Measurements from ENCODE around the gene RBPJ.

The RBPJ gene

GRCh38 chr4:26459756-26460530 is 139.1 kb downstream of the RBPJ start:
- H3F3A ChIP-seq (ENCODE audit: low read depth), result no peaks in the 10 kb centered on the region

GRCh38 chr4:26462874-26463273 is 142.1 kb downstream of the RBPJ start:
- Histone ChIP-seq H4K20me1 (ENCODE audit: insufficient read depth, low read length, poor library complexity, severe bottlenecking) (no peaks in the 10 kb centered on the region), H3K4me2 (ENCODE audit: low read depth, low read length, poor library complexity, severe bottlenecking) (no peak overlapping the region), H3K4me1 (ENCODE audit: insufficient read depth, low read length, poor library complexity, severe bottlenecking) (peaks cover 7% of the 10 kb centered on the region), H3K9me3 (ENCODE audit: insufficient read depth, low read depth, low read length) (no peaks in the 10 kb centered on the region), H2AFZ (ENCODE audit: low read length) (no peak overlapping the region), H3K9ac (ENCODE audit: low read depth, low read length, poor library complexity, severe bottlenecking) (no peak overlapping the region), H3F3A (ENCODE audit: low read depth) (no peaks in the 10 kb centered on the region), H3K36me3 (ENCODE audit: insufficient read depth, low read length) (no peaks in the 10 kb centered on the region), H3K79me2 (ENCODE audit: insufficient read depth, low read length) (no peaks in the 10 kb centered on the region), H3K27me3 (ENCODE audit: insufficient read depth, low read length, poor library complexity, severe bottlenecking) (no peaks in the 10 kb centered on the region), H3K4me3 (ENCODE audit: low read length, poor library complexity, severe bottlenecking) (no peak overlapping the region), H3K9me2 (replicated peaks; ENCODE audit: low read depth, low read length) (no peaks in the 10 kb centered on the region)
- TF ChIP-seq CTCF (conservative IDR thresholded peaks at IDR 0.05; ENCODE audit: low read length), result no peak
- TF ChIP-seq EZH2phosphoT487 (IDR thresholded peaks at IDR 0.05; ENCODE audit: borderline replicate concordance), result no peak

More at GRCh38 chr4:26459756-26460530, 139.1 kb downstream of the RBPJ start:
- Histone ChIP-seq H3K36me3 (ENCODE audit: insufficient read depth, low read length) (no peaks in the 10 kb centered on the region), H3K9me2 (replicated peaks; ENCODE audit: low read depth, low read length) (no peaks in the 10 kb centered on the region), H3K9ac (ENCODE audit: low read depth, low read length, poor library complexity, severe bottlenecking) (no peak overlapping the region), H3K9me3 (ENCODE audit: insufficient read depth, low read depth, low read length) (no peaks in the 10 kb centered on the region), H2AFZ (ENCODE audit: low read length) (0 out of 2 replicates have a peak overlapping the region, but pooled peaks have one; percentile 1), H4K20me1 (ENCODE audit: insufficient read depth, low read length, poor library complexity, severe bottlenecking) (no peaks in the 10 kb centered on the region), H3K4me1 (ENCODE audit: insufficient read depth, low read length, poor library complexity, severe bottlenecking) (peaks cover 13% of the 10 kb centered on the region), H3K79me2 (ENCODE audit: insufficient read depth, low read length) (no peaks in the 10 kb centered on the region), H3K27me3 (ENCODE audit: insufficient read depth, low read length, poor library complexity, severe bottlenecking) (no peaks in the 10 kb centered on the region), H3K4me2 (ENCODE audit: low read depth, low read length, poor library complexity, severe bottlenecking) (no peak overlapping the region), H3K4me3 (ENCODE audit: low read length, poor library complexity, severe bottlenecking) (no peak overlapping the region)
- no peak for TF ChIP-seq EZH2phosphoT487 (IDR thresholded peaks at IDR 0.05; ENCODE audit: borderline replicate concordance)
- TF ChIP-seq CTCF (conservative IDR thresholded peaks at IDR 0.05; ENCODE audit: low read length), result no peak

- no peaks in the 10 kb centered on the region for H3K36me3 ChIP-seq (ENCODE audit: insufficient read depth, low read length)
- no peak overlapping the region for H2AFZ ChIP-seq (ENCODE audit: low read length)
- H3K9me3 ChIP-seq (ENCODE audit: insufficient read depth, low read depth, low read length), result no peaks in the 10 kb centered on the region
- H3K4me2 ChIP-seq (ENCODE audit: low read depth, low read length, poor library complexity, severe bottlenecking), result no peak overlapping the region
- peaks cover 2% of the 10 kb centered on the region for H3K4me1 ChIP-seq (ENCODE audit: insufficient read depth, low read length, poor library complexity, severe bottlenecking)
- H3K4me3 ChIP-seq (ENCODE audit: low read length, poor library complexity, severe bottlenecking), result no peak overlapping the region
- H3K9me2 ChIP-seq (replicated peaks; ENCODE audit: low read depth, low read length), result no peaks in the 10 kb centered on the region
- H3K9ac ChIP-seq (ENCODE audit: low read depth, low read length, poor library complexity, severe bottlenecking), result no peak overlapping the region
- no peaks in the 10 kb centered on the region for H3F3A ChIP-seq (ENCODE audit: low read depth)
- no peaks in the 10 kb centered on the region for H3K27me3 ChIP-seq (ENCODE audit: insufficient read depth, low read length, poor library complexity, severe bottlenecking)
- no peaks in the 10 kb centered on the region for H4K20me1 ChIP-seq (ENCODE audit: insufficient read depth, low read length, poor library complexity, severe bottlenecking)
- TF ChIP-seq EZH2phosphoT487 (IDR thresholded peaks at IDR 0.05; ENCODE audit: borderline replicate concordance), result no peak
- no peak for TF ChIP-seq CTCF (conservative IDR thresholded peaks at IDR 0.05; ENCODE audit: low read length)
- H3K79me2 ChIP-seq (ENCODE audit: insufficient read depth, low read length), result no peaks in the 10 kb centered on the region
Measured at GRCh38 chr4:26463386-26463785, 142.6 kb downstream of the RBPJ start.

Data from Loucy (cell line).